Testis (tissue), 2 donors: Measurements from ENCODE around the gene SPATA31C2.

ENCODE experiments used
- CTCF ChIP-seq, 3 experiments: fragments of 450-650 bp in 2 of 3; fragments of 200-600 bp in 1 of 3; sonication (generic) in 1 of 3; IDR thresholded peaks; one replicate each; pipeline ENCODE4 v1.5.1; 2016 to 2019; ENCODE audit warnings: antibody characterized with exemption in 3 of 3, mild to moderate bottlenecking in 2 of 3, moderate library complexity in 1 of 3
- POLR2A ChIP-seq: fragments of 450-650 bp; IDR thresholded peaks from one replicate; pipeline ENCODE4 v1.6.1; 2017; ENCODE audit warnings: antibody characterized with exemption, mild to moderate bottlenecking, moderate library complexity

- TF ChIP-seq CTCF (IDR thresholded peaks at IDR 0.05) (no peak), POLR2A (no peak)
Measured at GRCh38 chr9:88085476-88085875, 52.8 kb downstream of the SPATA31C2 start.
